Endothelial cell (in vitro differentiated cells): ENCODE measurements around the gene FBXO27. TPM values are rescaled to one million over a fixed set of nuclear protein-coding genes. Genes with fewer than 3 reads are reported as not detected.
A peak's percentile ranks its signal among the peaks of the same experiment; 100 is the strongest.
"Not testable (repeated sequence)": the region's sequence is repeated elsewhere in the genome, so short reads cannot be mapped to it uniquely, and the experiment has no call there.

Experiments
- DNase-seq: peaks from one replicate; pipeline ENCODE4 v3.0.0; 2021; ENCODE audit warnings: low spot score
- H3K27ac Mint-ChIP-seq: one replicate; pipeline ENCODE4 v1.8.0; 2021; ENCODE audit warnings: mixed read lengths, inconsistent platforms; ENCODE audit not compliant: unreplicated experiment
- H3K27me3 Mint-ChIP-seq: one replicate; pipeline ENCODE4 v1.8.0; 2021; ENCODE audit warnings: mild to moderate bottlenecking, moderate library complexity, mixed read lengths, inconsistent platforms; ENCODE audit not compliant: unreplicated experiment
- H3K36me3 Mint-ChIP-seq: one replicate; pipeline ENCODE4 v1.8.0; 2021; ENCODE audit warnings: mild to moderate bottlenecking, low read depth, mixed read lengths, inconsistent platforms; ENCODE audit not compliant: unreplicated experiment
- H3K4me1 Mint-ChIP-seq: one replicate; pipeline ENCODE4 v1.8.0; 2021; ENCODE audit warnings: mild to moderate bottlenecking, mixed read lengths, inconsistent platforms; ENCODE audit not compliant: unreplicated experiment
- H3K4me3 Mint-ChIP-seq: one replicate; pipeline ENCODE4 v1.8.0; 2021; ENCODE audit warnings: mild to moderate bottlenecking, mixed read lengths, inconsistent platforms; ENCODE audit not compliant: unreplicated experiment
- H3K9me3 Mint-ChIP-seq: one replicate; pipeline ENCODE4 v1.8.0; 2021; ENCODE audit warnings: mixed read lengths, inconsistent platforms; ENCODE audit not compliant: unreplicated experiment
- total RNA-seq: library from RNA; stranded (reverse); fragmentation: NEBNext Ultra II Directional; extraction: Animal tissue kit (Norgen Biotek cat#: 25700); gene quantifications from one replicate; pipeline ENCODE4 v1.2.1, GENCODE V29; 2021; ENCODE audit not compliant: unreplicated experiment
- TF ChIP-seq, protein P1 (sequence below): fragments of 200-600 bp; sonication (generic); IDR thresholded peaks from one replicate; pipeline ENCODE4 v1.5.0; 2021; ENCODE audit warnings: antibody characterized with exemption; ENCODE audit not compliant: unreplicated experiment

Gene FBXO27
- total RNA-seq, 1 donor from 2014 or later: 4.0 TPM

- Mint-ChIP-seq H3K27me3 (peaks cover 5% of the 10 kb centered on the region), H3K4me3 (no peak overlapping the region), H3K36me3 (no peaks in the 10 kb centered on the region), H3K27ac (no peak overlapping the region), H3K4me1 (no peaks in the 10 kb centered on the region), H3K9me3 (no peaks in the 10 kb centered on the region)
- TF ChIP-seq, protein P1, sequence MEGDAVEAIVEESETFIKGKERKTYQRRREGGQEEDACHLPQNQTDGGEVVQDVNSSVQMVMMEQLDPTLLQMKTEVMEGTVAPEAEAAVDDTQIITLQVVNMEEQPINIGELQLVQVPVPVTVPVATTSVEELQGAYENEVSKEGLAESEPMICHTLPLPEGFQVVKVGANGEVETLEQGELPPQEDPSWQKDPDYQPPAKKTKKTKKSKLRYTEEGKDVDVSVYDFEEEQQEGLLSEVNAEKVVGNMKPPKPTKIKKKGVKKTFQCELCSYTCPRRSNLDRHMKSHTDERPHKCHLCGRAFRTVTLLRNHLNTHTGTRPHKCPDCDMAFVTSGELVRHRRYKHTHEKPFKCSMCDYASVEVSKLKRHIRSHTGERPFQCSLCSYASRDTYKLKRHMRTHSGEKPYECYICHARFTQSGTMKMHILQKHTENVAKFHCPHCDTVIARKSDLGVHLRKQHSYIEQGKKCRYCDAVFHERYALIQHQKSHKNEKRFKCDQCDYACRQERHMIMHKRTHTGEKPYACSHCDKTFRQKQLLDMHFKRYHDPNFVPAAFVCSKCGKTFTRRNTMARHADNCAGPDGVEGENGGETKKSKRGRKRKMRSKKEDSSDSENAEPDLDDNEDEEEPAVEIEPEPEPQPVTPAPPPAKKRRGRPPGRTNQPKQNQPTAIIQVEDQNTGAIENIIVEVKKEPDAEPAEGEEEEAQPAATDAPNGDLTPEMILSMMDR: no peak
- peak; percentile 9 for DNase-seq
These were observed 43.2 kb downstream of the FBXO27 start for GRCh38 chr19:38989066-38989605.

- H3K9me3 Mint-ChIP-seq: not testable (repeated sequence)
These were observed 43.7 kb downstream of the FBXO27 start for GRCh38 chr19:38988627-38989026.

GRCh38 chr19:38987745-38988144 is 44.6 kb downstream of the FBXO27 start:
- H3K9me3 Mint-ChIP-seq, DNase-seq, H3K4me3 Mint-ChIP-seq, H3K4me1 Mint-ChIP-seq, H3K27me3 Mint-ChIP-seq, H3K36me3 Mint-ChIP-seq, H3K27ac Mint-ChIP-seq: not testable (repeated sequence)

More at GRCh38 chr19:38988627-38989026, 43.7 kb downstream of the FBXO27 start:
- DNase-seq, H3K27me3 Mint-ChIP-seq, H3K4me1 Mint-ChIP-seq, H3K4me3 Mint-ChIP-seq, H3K27ac Mint-ChIP-seq, H3K36me3 Mint-ChIP-seq: not testable (repeated sequence)

- H3K27ac Mint-ChIP-seq: no peak overlapping the region
- TF ChIP-seq, protein P1: no peak
- DNase-seq: no peak
- peaks cover 5% of the 10 kb centered on the region for H3K9me3 Mint-ChIP-seq
- H3K4me1 Mint-ChIP-seq: no peaks in the 10 kb centered on the region
- peaks cover 4% of the 10 kb centered on the region for H3K36me3 Mint-ChIP-seq
- peaks cover 5% of the 10 kb centered on the region for H3K27me3 Mint-ChIP-seq
- no peak overlapping the region for H3K4me3 Mint-ChIP-seq
These were observed 47.1 kb downstream of the FBXO27 start for GRCh38 chr19:38985262-38985661.

DNA sequence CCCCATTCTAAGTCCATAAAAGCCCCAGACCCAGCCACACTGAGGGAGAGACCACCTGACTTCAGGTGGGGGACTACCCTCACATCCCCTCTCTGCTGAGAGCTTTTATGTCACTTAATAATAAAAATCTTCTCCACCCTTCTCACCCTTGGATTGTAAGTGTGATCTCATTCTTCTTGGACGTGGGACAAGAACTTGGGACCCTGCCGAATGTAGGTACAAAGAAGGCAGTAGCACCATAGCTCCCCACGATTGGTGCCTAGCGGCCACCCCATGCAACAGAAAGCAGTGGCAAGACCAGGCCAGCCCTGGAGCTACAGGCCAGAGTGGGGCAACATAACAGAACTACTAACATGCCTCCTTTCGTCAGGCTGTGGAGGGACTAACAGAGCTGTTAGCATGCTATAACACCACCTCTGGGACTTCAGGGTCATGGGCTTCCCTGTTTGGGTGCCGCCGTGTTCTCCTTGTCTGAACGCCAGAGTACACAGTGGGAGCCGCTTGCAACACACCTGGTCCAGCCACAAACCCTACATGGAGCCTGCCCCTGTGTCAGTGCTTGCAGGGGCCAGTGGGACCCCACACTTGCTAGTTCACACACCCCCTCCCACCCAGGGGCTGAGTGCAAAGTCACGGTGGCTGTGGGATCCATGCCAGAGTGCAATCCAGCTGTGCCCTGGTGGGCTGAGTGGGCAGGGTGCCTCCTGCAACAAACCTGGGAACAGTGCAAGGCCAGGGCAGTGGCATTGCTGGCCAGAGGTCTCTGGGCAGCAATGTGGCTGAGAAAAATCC is 51.6 kb downstream of the FBXO27 start:
- Mint-ChIP-seq H3K27me3 (peaks cover 8% of the 10 kb centered on the region), H3K9me3 (peaks cover 5% of the 10 kb centered on the region), H3K4me1 (peaks cover 8% of the 10 kb centered on the region), H3K36me3 (peaks cover 4% of the 10 kb centered on the region), H3K4me3 (no peak overlapping the region), H3K27ac (no peak overlapping the region)
- TF ChIP-seq, protein P1: no peak
- DNase-seq: no peak

DNA sequence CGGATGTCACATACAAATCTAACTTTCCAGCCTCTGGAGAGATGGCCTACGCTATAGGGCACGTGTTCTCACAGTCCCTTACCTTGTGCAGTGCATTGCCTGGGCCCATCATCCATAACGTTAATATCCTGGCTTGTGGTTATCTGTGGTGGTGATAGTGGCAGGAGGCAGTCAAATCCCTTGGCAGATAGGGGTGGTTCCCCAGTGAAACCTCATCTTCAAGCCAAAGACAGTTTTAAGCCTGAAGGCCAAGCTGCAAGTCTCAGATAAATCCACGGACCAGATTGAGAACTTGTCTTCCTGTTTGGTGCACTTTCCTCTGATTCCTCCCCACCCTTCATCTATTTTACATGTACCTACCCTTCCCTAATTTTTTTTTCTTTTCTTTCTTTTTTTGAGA is 52.5 kb downstream of the FBXO27 start:
- peaks cover 4% of the 10 kb centered on the region for H3K36me3 Mint-ChIP-seq
- TF ChIP-seq, protein P1: no peak
- H3K4me1 Mint-ChIP-seq: peaks cover 12% of the 10 kb centered on the region
- peaks cover 5% of the 10 kb centered on the region for H3K9me3 Mint-ChIP-seq
- H3K27me3 Mint-ChIP-seq: peaks cover 5% of the 10 kb centered on the region
- no peak for DNase-seq
- H3K4me3 Mint-ChIP-seq: no peak overlapping the region
- no peak overlapping the region for H3K27ac Mint-ChIP-seq
